GM23248 (cell line): ENCODE data around the gene TEX264.

ENCODE experiments used
- EZH2 ChIP-seq: fragments of 200-600 bp; sonication (generic); IDR thresholded peaks from 2 replicates; pipeline ENCODE4 v1.6.1; 2018; ENCODE audit warnings: antibody characterized with exemption, mild to moderate bottlenecking; ENCODE audit not compliant: insufficient read depth, poor library complexity, severe bottlenecking
- EZH2phosphoT487 ChIP-seq: fragments of 200-600 bp; sonication (generic); IDR thresholded peaks from 2 replicates; pipeline ENCODE4 v1.6.1; 2018; ENCODE audit warnings: antibody characterized with exemption, moderate library complexity, mild to moderate bottlenecking, low read depth; ENCODE audit not compliant: insufficient read depth

DNA sequence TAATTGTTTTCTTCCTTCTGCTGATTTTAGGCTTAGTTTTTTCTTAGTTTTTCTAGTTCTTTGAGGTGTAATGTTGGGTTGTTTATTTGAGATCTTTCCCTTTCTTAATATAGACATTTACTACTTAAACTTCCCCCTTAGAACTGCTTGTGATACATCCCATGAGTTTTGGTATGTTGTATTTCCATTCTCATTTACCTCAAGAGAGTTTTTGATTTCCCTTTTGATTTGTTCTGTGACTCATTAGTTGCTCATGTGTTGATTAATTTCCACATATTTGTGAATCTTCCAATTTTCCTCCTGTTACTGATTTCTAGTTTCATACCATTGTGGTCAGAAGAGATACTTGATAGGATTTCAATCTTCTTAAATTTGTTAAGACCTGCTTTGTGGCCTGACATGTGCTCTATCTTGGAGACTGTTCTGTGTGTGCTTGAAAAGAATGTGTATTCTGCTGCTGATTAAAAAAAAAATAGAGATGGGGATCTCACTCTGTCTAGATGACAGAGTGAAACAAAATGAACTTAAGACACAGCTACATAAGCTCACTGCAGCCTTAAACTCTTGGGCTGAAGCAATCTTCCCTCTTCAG is 58.1 kb downstream of the TEX264 start:
- TF ChIP-seq EZH2phosphoT487 (no peak), EZH2 (no peak)
